ENCODE measurements around the gene ERCC1. TPM values are rescaled to one million over a fixed set of nuclear protein-coding genes. Genes with fewer than 3 reads are reported as not detected.

Gene ERCC1
- total RNA-seq, 1 donor from 2014 or later: 71.6 TPM

DNA sequence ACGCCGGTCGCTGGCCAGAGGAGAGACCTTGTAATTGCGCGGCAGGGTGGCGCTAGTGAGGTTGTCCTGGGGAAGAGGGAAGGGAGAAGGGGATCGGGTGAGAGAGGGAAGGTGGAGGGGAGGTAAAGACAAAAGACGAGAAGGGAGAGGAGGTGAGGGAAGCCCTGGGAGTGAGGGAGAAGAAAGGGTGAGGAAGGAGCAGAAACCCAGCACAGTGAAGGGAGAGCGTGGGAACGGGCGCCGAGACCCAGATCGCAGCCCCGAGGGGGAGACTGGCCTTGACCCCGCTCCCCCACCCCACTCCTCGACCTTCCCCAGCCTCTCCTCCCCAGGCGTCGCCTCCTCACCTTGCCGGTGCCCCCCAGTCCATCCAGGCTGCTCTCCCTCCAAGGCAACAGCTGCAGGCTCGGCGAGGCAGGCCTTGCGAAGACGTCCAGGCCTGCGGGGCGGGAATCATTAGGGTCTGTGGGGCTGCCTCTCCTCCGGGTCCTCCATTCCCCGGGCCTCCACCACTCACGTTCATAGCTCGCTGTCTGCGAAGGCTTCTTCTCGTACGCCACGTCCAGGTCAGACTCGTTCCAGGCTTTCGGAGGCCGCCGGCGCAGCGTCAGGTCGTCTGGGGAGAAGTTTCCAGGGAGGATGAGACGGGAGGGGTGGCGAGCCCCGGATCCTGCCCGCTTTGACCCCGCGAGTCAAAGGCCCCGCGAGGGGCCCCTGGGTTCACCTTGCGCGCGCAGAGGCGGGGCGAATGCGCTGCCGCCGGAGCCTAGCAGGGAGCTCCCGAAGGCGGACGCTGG is 27.7 kb downstream of the ERCC1 start:
- DNase-seq (ENCODE audit: low read depth): no peak
- H3K4me3 ChIP-seq (ENCODE audit: low read depth, low read length): no peak overlapping the region
- TF ChIP-seq CTCF (conservative IDR thresholded peaks at IDR 0.05; ENCODE audit: low read depth, low read length): no peak

DNA sequence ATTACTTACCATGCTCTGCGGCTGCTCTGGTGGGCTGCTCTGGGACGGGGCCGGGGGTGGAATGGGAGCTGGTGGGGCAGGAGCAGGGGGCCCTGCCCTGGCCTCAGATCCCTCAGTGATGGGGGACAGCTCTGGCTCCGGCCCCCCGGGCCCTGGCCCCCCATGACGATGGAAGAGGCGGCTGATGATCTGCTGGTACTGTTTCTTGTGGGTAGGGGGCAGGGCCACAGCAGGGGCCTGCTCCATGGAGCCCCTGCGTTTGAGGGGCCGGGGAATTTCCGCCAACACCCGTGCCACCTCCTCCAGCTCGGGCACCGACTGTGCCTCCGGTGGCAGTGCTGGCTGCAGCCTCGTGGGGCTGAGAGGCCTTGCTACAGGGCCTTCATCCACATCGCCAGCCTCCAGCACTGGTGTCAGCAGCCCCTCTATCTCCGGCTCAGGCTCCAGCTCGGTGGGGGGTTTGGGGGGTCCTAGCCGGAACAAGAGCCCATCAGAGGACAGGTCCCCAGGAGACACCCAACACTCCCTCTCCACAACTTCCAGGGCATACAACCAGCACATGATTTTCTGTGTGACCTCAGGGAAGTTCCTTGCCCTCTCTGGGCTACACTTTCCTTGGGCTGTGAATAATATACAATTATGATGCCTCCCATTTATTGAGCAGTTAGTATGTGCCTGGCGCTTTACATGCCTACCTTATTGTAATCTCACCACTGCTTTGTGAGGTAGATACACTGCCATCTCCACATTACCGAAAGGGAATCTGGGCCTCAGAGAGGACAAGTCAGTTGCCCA is 31.6 kb downstream of the ERCC1 start:
- H3K4me3 ChIP-seq (ENCODE audit: low read depth, low read length): no peak overlapping the region
- TF ChIP-seq CTCF (conservative IDR thresholded peaks at IDR 0.05; ENCODE audit: low read depth, low read length): no peak
- no peak for DNase-seq (ENCODE audit: low read depth)

GRCh38 chr19:45391346-45391745 is 32.4 kb downstream of the ERCC1 start:
- H3K4me3 ChIP-seq (ENCODE audit: low read depth, low read length): no peak overlapping the region
- no peak for TF ChIP-seq CTCF (conservative IDR thresholded peaks at IDR 0.05; ENCODE audit: low read depth, low read length)
- no peak for DNase-seq (ENCODE audit: low read depth)

DNA sequence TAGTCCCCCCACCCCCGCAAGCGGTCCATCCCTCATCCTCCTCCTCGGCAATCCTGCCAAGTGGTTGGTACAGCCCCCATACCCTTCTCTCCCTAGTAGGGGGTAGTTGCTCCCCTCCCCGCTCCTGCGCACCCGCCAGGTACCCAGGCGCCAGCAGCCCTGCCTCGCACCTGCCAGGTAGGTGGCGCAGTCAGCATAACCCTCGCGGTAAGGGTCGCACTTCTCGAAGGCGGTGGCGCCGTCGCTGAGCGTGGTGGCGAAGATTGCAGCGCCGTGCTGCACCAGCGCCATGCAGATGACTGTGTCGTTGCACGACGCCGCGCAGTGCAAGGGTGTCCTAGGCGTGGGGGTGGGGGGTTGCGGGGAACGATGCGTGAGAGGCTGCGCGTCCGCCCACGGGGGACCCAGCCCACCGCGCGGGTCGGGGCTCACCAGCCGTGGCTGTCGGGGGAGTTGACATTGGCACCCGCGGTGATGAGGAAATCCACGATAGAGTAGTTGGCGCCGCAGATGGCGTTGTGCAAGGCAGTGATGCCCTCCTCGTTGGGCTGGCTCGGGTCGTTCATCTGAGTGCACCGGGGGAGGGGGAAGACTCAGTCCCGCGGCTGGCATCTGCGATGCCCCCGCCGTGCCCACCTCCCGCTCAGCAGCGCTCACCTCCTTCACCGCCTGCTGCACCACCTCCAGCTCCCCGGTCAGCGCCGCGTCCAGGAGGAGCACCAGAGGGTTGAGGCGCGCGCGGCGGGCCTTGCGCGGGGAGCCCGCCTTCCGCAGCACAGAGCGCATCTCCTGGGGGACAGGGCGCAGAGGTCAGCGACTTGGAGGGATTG is 38.1 kb downstream of the ERCC1 start:
- DNase-seq (ENCODE audit: low read depth): no peak
- no peak for TF ChIP-seq CTCF (conservative IDR thresholded peaks at IDR 0.05; ENCODE audit: low read depth, low read length)
- H3K4me3 ChIP-seq (ENCODE audit: low read depth, low read length): no peak overlapping the region

- no peak for DNase-seq (ENCODE audit: low read depth)
- TF ChIP-seq CTCF (conservative IDR thresholded peaks at IDR 0.05; ENCODE audit: low read depth, low read length): no peak
- no peak overlapping the region for H3K4me3 ChIP-seq (ENCODE audit: low read depth, low read length)
Observed at GRCh38 chr19:45382426-45382825, 41.3 kb downstream of the ERCC1 start.

GRCh38 chr19:45380107-45380506 is 43.6 kb downstream of the ERCC1 start:
- no peak overlapping the region for H3K4me3 ChIP-seq (ENCODE audit: low read depth, low read length)
- TF ChIP-seq CTCF (conservative IDR thresholded peaks at IDR 0.05; ENCODE audit: low read depth, low read length): no peak
- DNase-seq (ENCODE audit: low read depth): no peak
